Breast epithelium (tissue), 4 donors: ENCODE data around the gene ATPAF2. TPM values are rescaled to one million over a fixed set of nuclear protein-coding genes. Genes with fewer than 3 reads are reported as not detected.

ENCODE experiments used
- DNase-seq, 2 donors: peaks; one replicate each; pipeline ENCODE4 v3.0.0-alpha.2; 2019; ENCODE audit warnings: low spot score in 2 of 2
- H3K27ac ChIP-seq, 2 donors: fragments of 200-600 bp; sonication (generic) in 1 of 2; one replicate each; pipeline ENCODE4 v1.5.1; 2016 to 2019; ENCODE audit warnings: mild to moderate bottlenecking in 1 of 2
- H3K27me3 ChIP-seq, 2 donors: fragments of 200-600 bp; sonication (generic) in 1 of 2; one replicate each; pipeline versions ENCODE4 v1.5.1 to v1.6.0; 2017 to 2019; ENCODE audit warnings: control low read depth in 1 of 2, mild to moderate bottlenecking in 1 of 2
- H3K36me3 ChIP-seq: fragments of 200-600 bp; one replicate; pipeline ENCODE4 v1.5.1; 2019
- H3K4me1 ChIP-seq, 2 donors: fragments of 200-600 bp; sonication (generic); one replicate each; pipeline ENCODE4 v1.5.1; 2016 to 2019; ENCODE audit warnings: control low read depth in 1 of 2
- H3K4me3 ChIP-seq, 3 donors: fragments of 200-600 bp; sonication (generic); 1 replicate in 2 of 3; 2 replicates in 1 of 3; pipeline ENCODE4 v1.5.1; 2016 to 2019; ENCODE audit warnings: mild to moderate bottlenecking in 3 of 3, moderate library complexity in 2 of 3
- H3K9me3 ChIP-seq, 2 donors: fragments of 200-600 bp; sonication (generic) in 1 of 2; one replicate each; pipeline ENCODE4 v1.5.1; 2016 to 2019; ENCODE audit warnings: control low read depth in 1 of 2
- CTCF ChIP-seq, 3 donors: fragments of 450-650 bp; IDR thresholded peaks; one replicate each; pipeline ENCODE4 v1.5.1; 2016 to 2017; ENCODE audit warnings: antibody characterized with exemption in 3 of 3, mild to moderate bottlenecking in 3 of 3, moderate library complexity in 3 of 3
- POLR2A ChIP-seq: fragments of 450-650 bp; IDR thresholded peaks from one replicate; pipeline ENCODE4 v1.6.1; 2016; ENCODE audit warnings: antibody characterized with exemption, mild to moderate bottlenecking, moderate library complexity
- POLR2AphosphoS5 ChIP-seq, 3 donors: sonication (generic); formaldehyde crosslinking; IDR thresholded peaks; one replicate each; pipeline ENCODE4 v1.6.1; 2017; ENCODE audit warnings: antibody characterized with exemption in 3 of 3
- intact Hi-C: fragments of 100-400 bp; cut with DNase I; formaldehyde crosslinking; loops from one replicate; pipeline ENCODE4 v1.15.1; 2023; ENCODE audit warnings: low total_unique reads
- total RNA-seq, 3 donors: library from RNA; depleted of rRNA; stranded (reverse); fragments of >200 nt; gene quantifications; one replicate each; pipeline ENCODE4 v1.1.0, GENCODE V29; 2016

The ATPAF2 gene
- total RNA-seq, 3 donors from 2014 or later, result 12.9 to 15.7 (median 13.0) TPM

GRCh38 chr17:17970699-17971430, 68.1 kb downstream of the ATPAF2 start:
- Histone ChIP-seq H3K36me3 (no peaks in the 10 kb centered on the region), H3K9me3 (no peaks in the 10 kb centered on the region), H3K27ac (peak overlapping the region; percentile 98), H3K4me3 (peak overlapping the region; percentile 84 to 98 (median 96)), H3K27me3 (no peaks in the 10 kb centered on the region), H3K4me1 (peaks cover 0 to 12% of the 10 kb centered on the region in 2 donors)
- DNase-seq, result no peak
- intact Hi-C loops, result no loop called here
- no peak for TF ChIP-seq POLR2A
- no peak for TF ChIP-seq POLR2AphosphoS5 (IDR thresholded peaks at IDR 0.05)
- no peak for TF ChIP-seq CTCF (IDR thresholded peaks at IDR 0.05)

Other genes starting within 250 kb of the ATPAF2 start
- gene SREBF1, start 202.2 kb downstream of the ATPAF2 start, total RNA-seq, result 100 to 1,000 TPM in 1 of 3 donors, 10 to 100 TPM in 2; 39.0 to 119 (median 81.3) TPM
- 10 to 100 TPM; 32.3 to 39.1 (median 36.4) TPM for gene TOM1L2, start 66.8 kb downstream of the ATPAF2 start, total RNA-seq
- 10 to 100 TPM in 2 of 3 donors, under 1 TPM in 1; 0.96 to 18.0 (median 10.5) TPM for gene DRC3, start 66.3 kb downstream of the ATPAF2 start, total RNA-seq
- gene GID4, start 240 bp upstream of the ATPAF2 start, total RNA-seq, result 10 to 100 TPM; 11.1 to 23.8 (median 12.1) TPM
- 10 to 100 TPM; 36.4 to 42.0 (median 40.3) TPM for gene DRG2, start 48.8 kb upstream of the ATPAF2 start, total RNA-seq
- 1 to 10 TPM; 1.2 to 2.9 (median 2.2) TPM for gene MYO15A, start 69.6 kb upstream of the ATPAF2 start, total RNA-seq
- gene ALKBH5, start 144.7 kb upstream of the ATPAF2 start, total RNA-seq, result 10 to 100 TPM; 80.0 to 90.0 (median 82.3) TPM
- 10 to 100 TPM; 16.0 to 21.6 (median 18.4) TPM for gene LLGL1, start 186.5 kb upstream of the ATPAF2 start, total RNA-seq
- gene FLII, start 219.6 kb upstream of the ATPAF2 start, total RNA-seq, result 100 to 1,000 TPM; 235 to 298 (median 293) TPM
- gene MIEF2, start 221.5 kb upstream of the ATPAF2 start, total RNA-seq, result 10 to 100 TPM in 2 of 3 donors, 1 to 10 TPM in 1; 9.8 to 29.6 (median 19.0) TPM